GM10266 (cell line): ENCODE results near the gene IPO8.

Experiments
- DNase-seq: peaks from one replicate; pipeline ENCODE4 v3.0.0; 2012; ENCODE audit errors: extremely low spot score
- CTCF ChIP-seq: IDR thresholded peaks from 2 replicates; pipeline ENCODE4 v1.5.1; 2012; ENCODE audit warnings: mild to moderate bottlenecking, low read depth; ENCODE audit not compliant: control insufficient read depth, insufficient read depth; ENCODE audit errors: missing control alignments

Gene IPO8

GRCh38 chr12:30640392-30640791 is 55.3 kb downstream of the IPO8 start:
- no peak for DNase-seq
- no peak for TF ChIP-seq CTCF

- DNase-seq = no peak
- no peak for TF ChIP-seq CTCF
Observed at GRCh38 chr12:30635385-30635784, 60.3 kb downstream of the IPO8 start.

- no peak for TF ChIP-seq CTCF
- DNase-seq = no peak
Observed at GRCh38 chr12:30631740-30632139, 63.9 kb downstream of the IPO8 start.

GRCh38 chr12:30630979-30631285 is 64.7 kb downstream of the IPO8 start:
- DNase-seq = no peak
- TF ChIP-seq CTCF = no peak

- TF ChIP-seq CTCF = no peak
- DNase-seq = no peak
Observed at GRCh38 chr12:30630076-30630978, 65.3 kb downstream of the IPO8 start.

- no peak for TF ChIP-seq CTCF
- DNase-seq = no peak
Observed at GRCh38 chr12:30626847-30627246, 68.8 kb downstream of the IPO8 start.

GRCh38 chr12:30624009-30624408 is 71.7 kb downstream of the IPO8 start:
- TF ChIP-seq CTCF = no peak
- DNase-seq = no peak
